ENCODE measurements around the gene SCN4A.

DNA sequence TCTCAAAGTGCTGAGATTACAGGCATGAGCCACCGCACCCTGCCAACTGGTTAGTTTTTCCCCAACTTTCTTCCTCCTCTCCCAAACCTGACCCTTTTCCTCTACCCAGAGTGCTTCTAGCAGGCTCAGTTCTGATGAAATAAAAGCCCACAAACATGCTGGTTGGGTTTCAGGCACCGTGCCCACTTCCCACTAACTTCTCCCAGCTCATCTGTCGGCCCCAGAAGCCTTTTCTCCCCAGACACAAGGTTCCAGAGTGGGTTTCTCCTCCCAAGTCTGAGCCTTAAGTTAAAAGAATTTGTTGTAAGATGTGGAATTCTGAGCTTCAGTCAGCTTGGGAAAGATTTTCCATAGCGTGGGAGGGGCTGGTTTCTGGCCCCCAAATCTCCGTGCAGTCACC lies 11.5 kb upstream of the SCN4A start:
- TF ChIP-seq EZH2 (IDR thresholded peaks at IDR 0.05; ENCODE audit: insufficient read depth, low read length) = no peak
- TF ChIP-seq, protein P1, sequence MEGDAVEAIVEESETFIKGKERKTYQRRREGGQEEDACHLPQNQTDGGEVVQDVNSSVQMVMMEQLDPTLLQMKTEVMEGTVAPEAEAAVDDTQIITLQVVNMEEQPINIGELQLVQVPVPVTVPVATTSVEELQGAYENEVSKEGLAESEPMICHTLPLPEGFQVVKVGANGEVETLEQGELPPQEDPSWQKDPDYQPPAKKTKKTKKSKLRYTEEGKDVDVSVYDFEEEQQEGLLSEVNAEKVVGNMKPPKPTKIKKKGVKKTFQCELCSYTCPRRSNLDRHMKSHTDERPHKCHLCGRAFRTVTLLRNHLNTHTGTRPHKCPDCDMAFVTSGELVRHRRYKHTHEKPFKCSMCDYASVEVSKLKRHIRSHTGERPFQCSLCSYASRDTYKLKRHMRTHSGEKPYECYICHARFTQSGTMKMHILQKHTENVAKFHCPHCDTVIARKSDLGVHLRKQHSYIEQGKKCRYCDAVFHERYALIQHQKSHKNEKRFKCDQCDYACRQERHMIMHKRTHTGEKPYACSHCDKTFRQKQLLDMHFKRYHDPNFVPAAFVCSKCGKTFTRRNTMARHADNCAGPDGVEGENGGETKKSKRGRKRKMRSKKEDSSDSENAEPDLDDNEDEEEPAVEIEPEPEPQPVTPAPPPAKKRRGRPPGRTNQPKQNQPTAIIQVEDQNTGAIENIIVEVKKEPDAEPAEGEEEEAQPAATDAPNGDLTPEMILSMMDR (IDR thresholded peaks at IDR 0.05; ENCODE audit: insufficient read depth, low read depth, low read length) = no peak

Measured in astrocyte (in vitro differentiated cells and primary cell).